Activated T-cell treated with anti-CD3 and anti-CD28 coated beads, Interleukin-2, amount 50 U/mL, for 1 hour (primary cell): ENCODE data around the gene SLC9A8.
A peak's percentile ranks its signal among the peaks of the same experiment; 100 is the strongest.
"Not testable (repeated sequence)": the region's sequence is repeated elsewhere in the genome, so short reads cannot be mapped to it uniquely, and the experiment has no call there.

Experiments used
- DNase-seq: peaks from one replicate; pipeline ENCODE4 v3.0.0-alpha.2; 2020

The SLC9A8 gene

GRCh38 chr20:49882171-49882970 lies 69.7 kb downstream of the SLC9A8 start:
- DNase-seq, result no peak

GRCh38 chr20:49883246-49883802 lies 70.7 kb downstream of the SLC9A8 start:
- DNase-seq, result no peak

DNA sequence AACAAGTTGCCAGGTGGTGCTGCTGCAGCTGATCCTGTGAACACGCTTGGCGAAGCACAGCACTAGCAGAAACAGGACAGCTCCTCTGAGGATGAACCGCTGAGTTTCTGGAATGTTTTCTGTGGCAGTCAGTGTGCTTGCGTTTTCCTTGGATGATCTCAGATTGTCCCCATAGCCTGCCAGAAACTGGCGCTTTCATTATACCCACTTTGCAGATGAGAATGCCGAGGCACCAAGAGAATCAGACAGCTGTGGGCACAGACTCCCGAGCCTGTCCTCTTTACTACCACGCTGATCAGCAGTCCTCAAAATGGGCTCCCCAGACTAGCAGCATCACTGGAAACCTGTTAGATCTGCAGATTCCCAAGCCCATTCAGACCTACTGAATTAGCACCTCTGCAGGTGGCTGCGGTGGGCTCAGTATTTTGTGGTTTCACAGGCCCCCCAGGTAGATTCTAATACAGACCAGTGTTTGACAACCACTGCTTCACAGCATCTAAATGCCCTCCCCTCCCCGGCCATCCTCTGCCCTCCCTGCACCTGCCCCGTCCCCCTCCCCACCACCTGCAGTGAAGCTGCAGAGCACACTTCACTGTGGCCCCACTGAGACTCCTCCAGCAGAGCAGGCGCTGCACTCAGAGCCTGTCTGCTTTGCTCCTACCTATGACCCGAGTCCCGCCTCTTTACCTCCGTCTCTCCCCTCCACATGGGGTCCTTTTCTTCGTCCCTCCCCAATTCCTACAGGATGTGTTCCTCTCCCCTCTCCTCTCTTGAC lies 73.1 kb downstream of the SLC9A8 start:
- DNase-seq, result no peak

- no peak for DNase-seq
Observed at GRCh38 chr20:49886571-49887213, 74.1 kb downstream of the SLC9A8 start.

GRCh38 chr20:49887251-49888211 lies 74.9 kb downstream of the SLC9A8 start:
- DNase-seq, result no peak

DNA sequence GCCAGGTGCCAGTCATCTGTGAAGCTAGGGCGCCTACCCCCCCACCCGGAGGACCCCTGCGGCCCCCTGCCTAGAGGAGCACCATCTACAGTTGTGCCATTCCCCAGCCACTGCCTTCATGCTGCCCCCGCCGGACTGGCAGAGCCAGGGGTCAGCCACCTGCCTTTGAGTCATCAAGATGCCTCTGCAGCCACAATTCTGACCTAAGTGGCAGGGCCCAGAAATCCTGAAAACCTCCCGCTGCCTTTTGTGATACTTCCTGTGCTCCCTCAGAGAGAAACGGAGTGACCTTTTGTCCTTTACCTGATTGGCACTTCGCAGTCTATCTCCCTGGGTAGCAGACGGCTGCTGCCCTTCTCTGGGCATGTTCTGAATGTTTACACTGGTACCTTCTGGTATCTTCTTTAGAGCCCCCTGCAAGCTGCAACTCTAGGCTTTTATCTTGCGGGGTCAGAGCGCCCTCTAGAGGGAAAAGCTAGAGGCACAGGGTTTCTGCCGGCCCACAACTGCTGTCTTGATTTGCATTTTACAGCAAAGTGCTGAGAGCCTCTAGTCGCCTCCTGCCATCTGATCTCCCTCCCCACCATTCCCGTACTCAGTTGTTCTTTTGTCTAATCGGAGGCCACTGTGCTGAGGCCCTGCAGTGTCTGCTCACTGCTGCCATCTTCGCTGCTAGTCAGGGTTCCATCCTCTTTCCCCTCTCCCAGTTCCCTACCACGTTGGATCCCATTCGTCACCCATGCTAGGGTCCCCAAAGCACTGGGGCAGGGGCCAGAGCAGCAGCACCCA lies 75.8 kb downstream of the SLC9A8 start:
- peak; percentile 64 for DNase-seq

DNA sequence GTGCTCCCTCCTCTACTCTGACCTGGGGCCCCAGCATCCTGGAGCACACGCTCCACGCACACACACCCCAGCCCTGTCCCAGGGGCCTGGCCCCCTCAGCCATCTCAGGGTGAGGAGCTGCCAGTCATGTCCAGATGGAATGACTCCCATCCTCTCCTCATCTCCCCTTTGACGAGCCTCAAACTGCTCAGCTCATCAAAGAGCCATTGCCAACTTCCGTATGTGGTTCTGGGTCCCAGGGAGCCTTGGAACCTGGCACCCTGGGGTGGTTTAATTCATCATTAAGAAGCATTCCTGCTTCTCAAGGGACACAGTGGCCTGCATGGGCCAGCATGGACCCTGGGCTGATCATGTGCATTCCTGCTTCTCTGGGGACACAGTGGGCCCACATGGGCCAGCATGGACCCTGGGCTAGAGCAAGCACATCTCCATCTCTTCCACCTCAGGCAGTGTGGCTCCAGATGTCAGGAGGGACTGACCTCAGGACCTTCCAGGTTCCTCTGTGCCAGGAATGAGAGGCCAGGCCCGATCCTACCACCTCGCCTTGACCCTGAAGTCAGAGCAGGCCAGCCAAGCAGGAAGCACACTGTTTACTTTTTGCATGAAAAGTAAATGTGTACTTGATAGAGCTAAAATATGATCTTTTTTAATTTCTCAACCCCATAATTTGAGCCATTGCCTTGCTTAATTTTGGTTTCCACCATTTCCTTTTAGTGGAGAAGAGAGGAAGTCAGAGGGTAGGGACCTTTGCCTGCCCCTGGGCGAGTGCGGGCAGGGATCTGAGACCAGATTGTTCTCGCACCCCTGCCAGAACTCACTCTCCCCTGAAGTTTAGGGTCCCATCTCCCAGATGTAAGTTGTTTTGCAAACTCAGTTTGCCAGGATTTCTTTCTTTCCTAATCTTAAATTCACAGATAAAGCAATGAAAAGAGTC lies 76.6 kb downstream of the SLC9A8 start:
- DNase-seq, result no peak

DNA sequence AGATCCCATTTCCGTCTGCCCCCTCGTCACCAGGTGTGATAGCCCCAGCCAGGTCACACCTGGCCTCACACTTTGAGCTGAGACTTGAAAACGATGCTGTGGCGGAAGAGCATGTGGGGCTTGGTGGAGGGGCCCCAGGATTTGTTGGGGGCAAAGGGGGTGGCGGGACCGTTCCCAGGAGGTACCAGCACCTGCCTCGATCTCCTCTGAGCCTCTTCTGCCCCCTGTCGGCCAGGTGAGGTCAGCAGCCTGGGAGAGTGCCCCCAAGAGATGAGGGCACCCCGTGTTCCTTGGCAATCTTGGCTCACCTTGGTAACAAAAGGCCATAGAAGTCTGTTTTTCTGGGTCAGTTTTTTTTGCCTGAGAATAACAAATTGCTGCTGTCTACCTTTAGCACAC lies 77.3 kb downstream of the SLC9A8 start:
- DNase-seq, result no peak

DNA sequence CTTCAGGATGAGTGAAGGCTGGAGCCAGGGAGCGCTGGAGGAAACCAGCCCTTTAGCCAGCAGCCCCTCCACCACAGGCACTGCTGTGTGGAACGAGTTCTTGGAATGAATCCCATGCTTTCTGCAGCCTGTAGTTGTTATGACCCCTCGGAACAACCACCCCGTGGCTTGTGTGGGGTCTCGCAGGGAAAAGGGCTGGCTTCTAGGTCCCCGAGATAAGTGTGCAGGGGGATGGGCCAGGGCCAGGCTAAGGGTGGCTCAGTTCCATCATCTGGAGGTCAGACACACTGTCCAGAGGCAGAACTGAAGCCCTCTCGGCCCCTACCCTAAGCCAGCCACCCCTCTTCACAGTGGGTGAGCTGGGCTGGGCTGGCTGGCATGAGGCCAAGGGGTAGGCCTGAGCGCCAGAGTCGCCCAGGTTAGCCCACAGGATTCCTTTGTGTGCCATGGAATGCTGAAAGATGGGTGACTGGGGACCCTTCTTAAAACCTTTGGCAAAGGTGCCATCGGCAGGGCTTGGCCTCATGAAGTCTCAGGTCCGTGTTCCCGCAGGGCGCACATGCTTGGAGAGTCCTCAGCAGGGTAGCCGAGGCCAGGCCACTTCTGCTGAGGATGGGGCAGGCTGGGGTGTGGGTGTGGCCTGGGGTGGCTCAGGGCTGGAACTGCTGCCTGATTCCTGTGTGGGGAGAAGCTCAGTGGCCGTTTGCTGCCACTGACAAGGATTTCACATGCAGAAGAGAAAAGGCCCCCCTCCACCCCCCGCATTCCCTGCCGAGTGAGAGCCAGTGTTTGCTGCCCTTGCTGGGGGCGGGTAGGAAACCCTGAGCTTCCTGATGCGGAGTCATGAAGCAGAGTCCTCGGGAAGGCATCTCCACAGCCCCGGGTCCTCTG lies 78.1 kb downstream of the SLC9A8 start:
- DNase-seq, result no peak

- no peak for DNase-seq
Observed at GRCh38 chr20:49891476-49892110, 79.0 kb downstream of the SLC9A8 start.

DNA sequence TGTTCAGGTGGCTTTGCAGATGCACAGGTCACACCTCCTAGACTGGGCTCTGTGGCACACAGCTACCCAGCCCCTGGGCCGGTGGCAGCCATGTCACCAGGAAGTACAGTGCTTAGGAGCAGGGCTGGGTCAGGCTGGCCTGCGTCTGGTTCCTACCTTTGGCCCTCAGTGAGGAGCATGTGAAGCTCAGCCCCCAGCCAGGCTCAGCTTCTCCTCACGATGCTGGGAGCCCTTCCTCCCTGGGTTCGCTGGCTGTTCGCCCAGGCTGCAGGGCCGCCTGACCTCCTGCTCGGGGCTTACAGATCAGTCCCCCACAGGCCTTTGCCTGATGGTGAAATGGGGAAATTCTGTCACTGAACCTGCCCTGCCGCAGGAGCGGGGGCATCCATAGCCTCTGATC lies 79.6 kb downstream of the SLC9A8 start:
- no peak for DNase-seq

- no peak for DNase-seq
Observed at GRCh38 chr20:49892817-49893216, 80.2 kb downstream of the SLC9A8 start.

DNA sequence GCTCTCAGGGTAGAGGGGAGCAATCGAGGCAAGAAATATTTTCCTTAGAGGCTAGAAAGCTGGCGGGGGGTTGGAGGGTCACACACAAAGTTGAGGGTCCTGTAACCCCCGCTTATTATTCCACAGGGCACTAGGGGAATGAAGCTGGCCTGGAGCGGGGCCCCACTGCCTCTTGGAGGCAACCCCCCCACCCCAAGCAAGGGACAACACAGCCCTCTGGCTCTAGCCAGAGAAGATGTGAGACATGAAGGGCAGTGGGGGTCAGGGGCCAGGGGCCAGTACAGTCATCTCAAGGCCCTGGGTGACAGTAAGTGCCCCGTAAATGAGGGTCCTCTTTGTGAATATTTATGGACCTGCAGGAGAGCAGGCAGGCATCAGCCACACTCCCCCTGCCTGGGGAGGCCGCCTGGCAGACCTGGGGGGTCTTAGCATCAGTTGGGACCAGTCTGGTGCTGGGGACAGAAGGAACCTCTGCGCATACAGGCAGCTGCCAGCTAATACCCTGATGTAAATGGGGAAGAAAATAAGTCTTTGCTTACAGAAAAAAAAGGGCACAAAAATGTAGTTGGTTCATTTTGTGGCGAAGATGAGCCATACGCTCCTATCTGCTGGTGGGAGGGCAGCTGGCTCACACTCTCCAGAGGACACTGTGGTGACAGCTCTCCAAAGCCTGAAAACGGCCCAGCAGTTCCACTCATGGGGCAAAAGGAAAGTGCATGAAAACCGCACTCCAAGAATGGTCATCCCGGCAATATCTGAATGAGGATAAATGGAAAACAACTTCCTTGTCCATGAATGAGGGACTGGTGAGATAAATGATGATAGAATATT lies 80.8 kb downstream of the SLC9A8 start:
- DNase-seq, result no peak

DNA sequence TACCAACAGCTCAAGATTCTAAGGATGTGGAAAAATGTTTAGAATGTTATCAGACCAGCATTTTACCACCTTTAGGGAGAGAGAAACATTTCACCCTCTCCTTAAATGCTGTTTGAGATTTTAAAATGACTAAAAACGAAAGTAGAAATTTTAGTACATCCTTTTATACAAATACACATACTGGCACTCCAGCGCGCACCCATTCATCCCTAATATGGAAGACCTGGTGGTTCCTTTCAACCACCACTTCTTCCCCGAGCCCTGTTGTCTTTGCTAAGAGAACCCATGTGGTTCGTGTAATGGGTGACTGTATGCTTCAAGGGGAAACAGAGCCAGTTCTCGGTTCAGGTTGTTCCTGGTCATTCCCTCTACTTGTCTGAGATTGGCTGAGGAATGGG lies 81.4 kb downstream of the SLC9A8 start:
- no peak for DNase-seq

DNA sequence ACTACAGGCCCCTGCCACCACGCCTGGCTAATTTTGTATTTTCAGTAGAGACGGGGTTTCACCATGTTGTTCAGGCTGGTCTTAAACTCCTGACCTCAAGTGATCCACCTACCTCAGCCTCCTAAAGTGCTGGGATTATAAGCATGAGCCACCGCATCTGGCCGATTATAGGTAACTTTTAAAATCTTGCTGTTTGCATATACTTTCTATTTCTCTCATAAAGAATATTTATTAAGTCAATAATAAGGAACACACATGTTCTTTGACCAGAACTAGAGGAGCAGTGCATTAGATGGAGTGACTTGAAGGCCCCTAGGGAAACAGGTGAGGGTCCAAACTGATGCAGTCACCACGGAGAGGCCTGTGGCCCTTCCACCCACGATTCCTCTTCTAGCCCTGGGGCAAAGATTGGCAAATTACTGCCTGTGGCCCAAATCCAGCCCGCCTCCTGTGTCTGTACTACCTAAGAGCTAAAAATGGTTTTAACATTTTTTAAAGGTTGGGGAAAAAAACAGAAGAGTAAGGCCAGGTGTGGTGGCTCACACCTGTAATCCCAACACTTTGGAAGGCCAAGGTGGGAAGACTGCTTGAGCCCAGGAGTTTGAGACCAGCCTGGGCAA lies 83.0 kb downstream of the SLC9A8 start:
- DNase-seq, result not testable (repeated sequence)

DNA sequence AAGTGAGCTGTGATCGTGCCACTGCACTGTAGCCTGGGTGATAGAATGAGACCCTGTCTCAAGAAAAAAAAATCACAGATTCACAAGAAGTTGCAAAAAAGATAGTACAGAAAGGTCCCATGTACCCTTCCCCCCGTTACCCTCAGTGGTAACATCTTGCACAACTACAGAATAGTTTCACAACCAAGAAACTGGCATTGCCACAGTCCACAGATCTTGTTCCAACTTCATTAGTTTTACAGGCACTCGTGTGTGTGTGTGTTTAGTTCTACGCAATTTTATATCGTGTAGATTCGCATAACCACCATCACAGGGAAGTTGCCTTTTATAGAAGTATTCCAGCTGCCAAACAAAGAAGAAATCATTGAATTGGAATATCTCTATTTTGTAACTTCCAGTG lies 83.6 kb downstream of the SLC9A8 start:
- no peak for DNase-seq
